GM12878 (cell line): ENCODE data around the gene COL3A1. TPM values are rescaled to one million over a fixed set of nuclear protein-coding genes. Genes with fewer than 3 reads are reported as not detected.

Source experiments
- ATAC-seq: fragments of 200-7000 bp; cut with Tn5 transposase; 3 replicates; pipeline ENCODE4 v1.9.1; 2020; ENCODE audit warnings: mild to moderate bottlenecking, moderate library complexity
- BruUV-seq: library from RNA; stranded (reverse); fragments of 400-500 nt; replicated peaks from 2 replicates; lab custom pipeline; 2021; lab: Mats Ljungman, UMichigan
- CTCF ChIA-PET: fragments of 300-600 bp; sonication (Branson Sonifier 250); formaldehyde crosslinking; extraction: SDS; loops from one replicate; lab custom pipeline; 2021; ENCODE audit warnings: inconsistent platforms; lab: Yijun Ruan, JAX
- POLR2A ChIA-PET: fragments of 350-600 bp; formaldehyde crosslinking; extraction: SDS; loops from one replicate; lab custom pipeline; 2021; ENCODE audit warnings: inconsistent platforms; lab: Charles Lee
- RAD21 ChIA-PET: fragments of 300-600 bp; sonication (Branson Sonifier 250); formaldehyde crosslinking; loops from one replicate; lab custom pipeline; 2023; ENCODE audit warnings: antibody characterized with exemption; ENCODE audit not compliant: unreplicated experiment; lab: Charles Lee
- SMC1A ChIA-PET: fragments of 300-600 bp; sonication (Branson Sonifier 250); formaldehyde crosslinking; loops from one replicate; lab custom pipeline; 2023; ENCODE audit not compliant: unreplicated experiment, uncharacterized antibody; lab: Charles Lee
- DNase-seq: peaks from one replicate; pipeline ENCODE4 v3.0.0-alpha.2; 2011; ENCODE audit warnings: low read depth, low spot score
- FAIRE-seq: peaks from 3 replicates; lab custom pipeline; 2011; peaks lifted over from hg19 to GRCh38; lab: Jason Lieb, UNC
- H2AFZ ChIP-seq: 2 replicates; pipeline ENCODE4 v1.6.0; 2011; ENCODE audit warnings: low read depth, low read length, control low read depth; ENCODE audit not compliant: control insufficient read depth
- H3K27ac ChIP-seq: 2 replicates; pipeline ENCODE4 v1.5.1; 2011; ENCODE audit warnings: control low read depth; ENCODE audit not compliant: control insufficient read depth, insufficient read depth
- H3K27me3 ChIP-seq, 2 experiments: replicated peaks in 1 of 2; 2 replicates each; pipeline versions ENCODE4 v1.6.0 to v1.6.1; 2011; ENCODE audit warnings: low read length in 1 of 2; ENCODE audit not compliant: control insufficient read depth in 2 of 2, insufficient read depth in 2 of 2
- H3K36me3 ChIP-seq, 2 experiments: 2 replicates each; pipeline ENCODE4 v1.5.1; 2011; ENCODE audit warnings: low read length in 1 of 2; ENCODE audit not compliant: control insufficient read depth in 2 of 2, insufficient read depth in 2 of 2
- H3K4me1 ChIP-seq: 2 replicates; pipeline ENCODE4 v1.6.1; 2011; ENCODE audit warnings: mild to moderate bottlenecking, low read length, moderate library complexity, mixed read lengths; ENCODE audit not compliant: control insufficient read depth, insufficient read depth
- H3K4me2 ChIP-seq: 2 replicates; pipeline ENCODE4 v1.6.0; 2011; ENCODE audit warnings: control low read depth; ENCODE audit not compliant: control insufficient read depth, insufficient read depth
- H3K4me3 ChIP-seq: fragments of 200-600 bp; sonication (generic); 2 replicates; pipeline ENCODE4 v1.5.1; 2016
- H3K79me2 ChIP-seq: 2 replicates; pipeline ENCODE4 v1.6.0; 2011; ENCODE audit warnings: low read length; ENCODE audit not compliant: control insufficient read depth, insufficient read depth
- H3K9ac ChIP-seq: 2 replicates; pipeline ENCODE4 v1.8.0; 2011; ENCODE audit warnings: low read length, control low read depth, mixed read lengths; ENCODE audit not compliant: control insufficient read depth, insufficient read depth
- H3K9me3 ChIP-seq: replicated peaks from 3 replicates; pipeline ENCODE4 v1.5.1; 2011; ENCODE audit warnings: mild to moderate bottlenecking, low read length; ENCODE audit not compliant: control insufficient read depth, insufficient read depth
- H4K20me1 ChIP-seq: 2 replicates; pipeline ENCODE4 v1.6.0; 2011; ENCODE audit not compliant: control insufficient read depth, insufficient read depth
- ATF2 ChIP-seq: IDR thresholded peaks from 2 replicates; pipeline ENCODE4 v1.6.1; 2012; ENCODE audit warnings: low read length, inconsistent platforms
- CBFB ChIP-seq: IDR thresholded peaks from 2 replicates; pipeline ENCODE4 v1.6.1; 2016; ENCODE audit warnings: antibody characterized with exemption, low read depth
- CBX5 ChIP-seq: sonication (generic); IDR thresholded peaks from 2 replicates; pipeline ENCODE4 v1.6.1; 2016; ENCODE audit warnings: low read depth, moderate library complexity, mild to moderate bottlenecking, inconsistent platforms
- CHD4 ChIP-seq: fragments of 200-600 bp; sonication (generic); IDR thresholded peaks from 2 replicates; pipeline ENCODE4 v1.6.1; 2016; ENCODE audit warnings: mild to moderate bottlenecking
- CREM ChIP-seq: IDR thresholded peaks from 2 replicates; pipeline ENCODE4 v1.6.1; 2014; ENCODE audit warnings: antibody characterized with exemption, low read depth
- EZH2 ChIP-seq: IDR thresholded peaks from 2 replicates; pipeline ENCODE4 v1.6.1; 2012; ENCODE audit warnings: low read depth, mild to moderate bottlenecking, control low read depth, inconsistent platforms, low read length, borderline replicate concordance; ENCODE audit not compliant: control insufficient read depth
- HDGF ChIP-seq: fragments of 450-650 bp; IDR thresholded peaks from 2 replicates; pipeline ENCODE4 v1.6.1; 2016; ENCODE audit warnings: antibody characterized with exemption
- HSF1 ChIP-seq: fragments of 150-350 bp; IDR thresholded peaks from 2 replicates; pipeline ENCODE4 v1.6.1; 2014; ENCODE audit warnings: mild to moderate bottlenecking, low read depth, low read length
- IKZF1 ChIP-seq: fragments of 450-650 bp; conservative IDR thresholded peaks from 2 replicates; pipeline ENCODE4 v1.6.1; 2017; ENCODE audit warnings: antibody characterized with exemption, mild to moderate bottlenecking
- IRF5 ChIP-seq: fragments of 450-650 bp; IDR thresholded peaks from 2 replicates; pipeline ENCODE4 v1.6.1; 2017; ENCODE audit warnings: borderline replicate concordance
- JUNB ChIP-seq: IDR thresholded peaks from 2 replicates; pipeline ENCODE4 v1.6.1; 2016; ENCODE audit warnings: antibody characterized with exemption, mild to moderate bottlenecking
- NFXL1 ChIP-seq: fragments of 450-650 bp; IDR thresholded peaks from 2 replicates; pipeline ENCODE4 v1.6.1; 2017; ENCODE audit warnings: antibody characterized with exemption, mild to moderate bottlenecking, borderline replicate concordance
- PBX3 ChIP-seq: IDR thresholded peaks from 2 replicates; pipeline ENCODE4 v1.6.1; 2011; ENCODE audit warnings: mild to moderate bottlenecking, low read depth, low read length, moderate library complexity; ENCODE audit not compliant: insufficient replicate concordance
- PML ChIP-seq: IDR thresholded peaks from 2 replicates; pipeline ENCODE4 v1.6.1; 2012; ENCODE audit warnings: low read length, inconsistent platforms
- RCOR1 ChIP-seq: conservative IDR thresholded peaks from 2 replicates; pipeline ENCODE4 v1.6.1; 2012; ENCODE audit warnings: low read depth, low read length, improper control_type of control experiment
- TBL1XR1 ChIP-seq: IDR thresholded peaks from 2 replicates; pipeline ENCODE4 v1.6.1; 2012; ENCODE audit warnings: low read depth, low read length, improper control_type of control experiment
- TCF12 ChIP-seq: IDR thresholded peaks from 2 replicates; pipeline ENCODE4 v1.6.1; 2011; ENCODE audit warnings: low read depth, mild to moderate bottlenecking, low read length
- USF2 ChIP-seq: IDR thresholded peaks from 2 replicates; pipeline ENCODE4 v1.6.1; 2011; ENCODE audit warnings: low read depth, low read length, improper control_type of control experiment, borderline replicate concordance
- WRNIP1 ChIP-seq: IDR thresholded peaks from 2 replicates; pipeline ENCODE4 v1.6.1; 2011; ENCODE audit warnings: low read depth, low read length, improper control_type of control experiment, borderline replicate concordance
- ZNF24 ChIP-seq: fragments of 450-650 bp; IDR thresholded peaks from 2 replicates; pipeline ENCODE4 v1.6.1; 2017; ENCODE audit warnings: antibody characterized with exemption, mild to moderate bottlenecking
- ZNF622 ChIP-seq: fragments of 450-650 bp; IDR thresholded peaks from 2 replicates; pipeline ENCODE4 v1.6.1; 2017; ENCODE audit warnings: mild to moderate bottlenecking, inconsistent platforms
- WGBS: methylation state at CpG from one replicate; pipeline ENCODE4 v1.1.6; 2016; ENCODE audit warnings: low lambda C conversion rate; ENCODE audit not compliant: insufficient replicate concordance, insufficient coverage; ENCODE audit errors: missing lambda C conversion rate; 5-methylcytosine and 5-hydroxymethylcytosine counted together
- in situ Hi-C: fragments of 300-500 bp; cut with MboI; formaldehyde crosslinking; loops from 9 replicates; pipeline ENCODE4 v1.14.3; 2018; ENCODE audit warnings: mixed read lengths
- intact Hi-C: fragments of 100-400 bp; cut with micrococcal nuclease; formaldehyde crosslinking; loops from one replicate; pipeline ENCODE4 v1.14.2; 2022; ENCODE audit not compliant: unreplicated experiment
- polyA plus RNA-seq, 11 experiments: library from polyadenylated mRNA; depleted of rRNA in 4 of 11; unstranded in 6 of 11; stranded (reverse) in 5 of 11; fragments of >200 nt; fragmentation: Nextera tagmentation in 4 of 11; fragmentation: Illumina TruSeq in 1 of 11; extraction: Ambion mirVana in 4 of 11; extraction: Trizol in 1 of 11; gene quantifications; 1 replicate in 1 of 11; 2 replicates in 10 of 11; pipeline versions ENCODE4 v1.2.1 to v1.2.3, GENCODE V29; 2011 to 2016; ENCODE audit warnings: inconsistent platforms in 2 of 11, missing spikeins in 2 of 11, low read depth in 1 of 11
- total RNA-seq, 4 experiments: library from RNA; depleted of rRNA in 3 of 4; stranded (reverse); fragments of >200 nt in 3 of 4; fragmentation: Illumina TruSeq in 1 of 4; extraction: Trizol in 1 of 4; gene quantifications; 2 replicates each; pipeline versions ENCODE4 v1.2.1 to v1.2.3, GENCODE V29; 2013 to 2021

The COL3A1 gene
- total and polyA plus RNA-seq, 10 of the 15 experiments (the other 5 are each of a cell fraction or from before 2014, with no cell fraction given) = 0.04 to 0.67 (median 0.10) TPM; not detected in 2

- TF ChIP-seq USF2 (no peak), TBL1XR1 (no peak), CREM (no peak), HDGF (no peak), ZNF24 (no peak), PML (no peak), WRNIP1 (no peak), TCF12 (no peak), JUNB (no peak), ATF2 (no peak)
Observed at GRCh38 chr2:189010536-189010935, 36.4 kb downstream of the COL3A1 start (continued).

- no peak for FAIRE-seq
- in situ Hi-C loops = no loop called here
- no peaks in the 10 kb centered on the region for H3K27me3 ChIP-seq
- POLR2A ChIA-PET = no interaction called here
- DNase-seq = no peak
- CTCF ChIA-PET = no interaction called here
- TF ChIP-seq IKZF1 = no peak
- TF ChIP-seq CBX5 = no peak
- TF ChIP-seq IRF5 = no peak
- TF ChIP-seq PBX3 = no peak
- no peak for TF ChIP-seq NFXL1
- TF ChIP-seq PML = no peak
- no peak for TF ChIP-seq CBFB
- TF ChIP-seq ZNF622 = no peak
- no peak for TF ChIP-seq RCOR1
- TF ChIP-seq EZH2 = no peak
- no peak for TF ChIP-seq CHD4
- TF ChIP-seq HSF1 = no peak
- BruUV-seq = no TSS peak
- no peaks in the 10 kb centered on the region for H4K20me1 ChIP-seq
- H3K27ac ChIP-seq = no peak overlapping the region
- H3K4me1 ChIP-seq = no peaks in the 10 kb centered on the region
- H2AFZ ChIP-seq = no peak overlapping the region
- no peaks in the 10 kb centered on the region for H3K9me3 ChIP-seq
- SMC1A ChIA-PET = no interaction called here
- no peaks in the 10 kb centered on the region for H3K36me3 ChIP-seq
- H3K4me2 ChIP-seq = no peak overlapping the region
- WGBS = 21% methylated on average over 1 of the region's 1 CpG
- intact Hi-C loops = no loop called here
- H3K9ac ChIP-seq = no peak overlapping the region
- ATAC-seq = no peak
- H3K4me3 ChIP-seq = no peak overlapping the region
- RAD21 ChIA-PET = no interaction called here
- no peaks in the 10 kb centered on the region for H3K79me2 ChIP-seq
Observed at GRCh38 chr2:189012351-189012750, 38.2 kb downstream of the COL3A1 start.
